OCI-M2 (cell line): Measurements from ENCODE around the gene NET1.

Experiments
- DNase-seq: peaks from one replicate; lab custom pipeline; 2025; ENCODE audit not compliant: unreplicated experiment; lab: John Stamatoyannopoulos, UW

Gene NET1

GRCh38 chr10:5480162-5480941, 68.0 kb downstream of the NET1 start:
- DNase-seq: no peak

GRCh38 chr10:5481121-5481520, 68.8 kb downstream of the NET1 start:
- DNase-seq: no peak

GRCh38 chr10:5482016-5482415, 69.7 kb downstream of the NET1 start:
- DNase-seq: no peak

GRCh38 chr10:5484205-5484604, 71.8 kb downstream of the NET1 start:
- no peak for DNase-seq

- DNase-seq: no peak
Observed at GRCh38 chr10:5485290-5485689, 72.9 kb downstream of the NET1 start.

GRCh38 chr10:5485948-5486852, 73.8 kb downstream of the NET1 start:
- no peak for DNase-seq

GRCh38 chr10:5486853-5487235, 74.5 kb downstream of the NET1 start:
- DNase-seq: no peak

GRCh38 chr10:5488272-5489161, 76.2 kb downstream of the NET1 start:
- no peak for DNase-seq

GRCh38 chr10:5490032-5490431, 77.7 kb downstream of the NET1 start:
- no peak for DNase-seq

GRCh38 chr10:5490698-5491464, 78.5 kb downstream of the NET1 start:
- no peak for DNase-seq

- no peak for DNase-seq
Observed at GRCh38 chr10:5491477-5491876, 79.1 kb downstream of the NET1 start.

GRCh38 chr10:5492322-5492855, 80.0 kb downstream of the NET1 start:
- DNase-seq: no peak

- no peak for DNase-seq
Observed at GRCh38 chr10:5492929-5493576, 80.7 kb downstream of the NET1 start.

GRCh38 chr10:5493691-5494090, 81.3 kb downstream of the NET1 start:
- no peak for DNase-seq

- no peak for DNase-seq
Observed at GRCh38 chr10:5494611-5495010, 82.3 kb downstream of the NET1 start.

GRCh38 chr10:5496261-5497250, 84.2 kb downstream of the NET1 start:
- no peak for DNase-seq

GRCh38 chr10:5497289-5497688, 84.9 kb downstream of the NET1 start:
- no peak for DNase-seq

- no peak for DNase-seq
Observed at GRCh38 chr10:5497948-5498730, 85.8 kb downstream of the NET1 start.
